NCI-H2029 treated with DMSO at 0.1 percent for 48 hours (cell line): ENCODE data around the gene CDKN2A.

Source experiments
- DNase-seq: peaks from one replicate; lab custom pipeline; 2025; lab: John Stamatoyannopoulos, UW

The CDKN2A gene

DNA sequence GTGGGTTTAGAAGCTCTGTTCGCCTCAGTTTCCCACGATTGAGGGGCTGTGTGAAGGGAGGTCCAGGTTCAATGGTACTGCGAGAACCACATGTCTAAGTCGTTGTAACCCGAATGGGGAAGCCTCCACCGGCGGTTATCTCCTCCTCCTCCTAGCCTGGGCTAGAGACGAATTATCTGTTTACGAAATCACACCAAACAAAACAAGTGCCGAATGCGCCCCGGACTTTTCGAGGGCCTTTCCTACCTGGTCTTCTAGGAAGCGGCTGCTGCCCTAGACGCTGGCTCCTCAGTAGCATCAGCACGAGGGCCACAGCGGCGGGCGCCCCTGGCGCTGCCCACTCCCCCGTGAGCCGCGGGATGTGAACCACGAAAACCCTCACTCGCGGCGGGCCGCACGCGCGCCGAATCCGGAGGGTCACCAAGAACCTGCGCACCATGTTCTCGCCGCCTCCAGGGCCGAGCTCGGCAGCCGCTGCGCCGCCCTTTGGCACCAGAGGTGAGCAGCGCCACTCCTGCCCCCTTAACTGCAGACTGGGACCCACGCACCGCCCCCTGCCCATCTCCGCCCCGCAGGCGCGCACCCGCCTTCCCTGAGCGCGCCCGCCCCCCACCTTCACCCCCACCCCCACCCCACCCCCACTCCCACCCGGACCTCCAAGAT lies at the start of gene CDKN2A:
Gene CDKN2A (minus strand): TSS at position 500 of the 663 bp plus-strand sequence.
- DNase-seq = peak; percentile 35

DNA sequence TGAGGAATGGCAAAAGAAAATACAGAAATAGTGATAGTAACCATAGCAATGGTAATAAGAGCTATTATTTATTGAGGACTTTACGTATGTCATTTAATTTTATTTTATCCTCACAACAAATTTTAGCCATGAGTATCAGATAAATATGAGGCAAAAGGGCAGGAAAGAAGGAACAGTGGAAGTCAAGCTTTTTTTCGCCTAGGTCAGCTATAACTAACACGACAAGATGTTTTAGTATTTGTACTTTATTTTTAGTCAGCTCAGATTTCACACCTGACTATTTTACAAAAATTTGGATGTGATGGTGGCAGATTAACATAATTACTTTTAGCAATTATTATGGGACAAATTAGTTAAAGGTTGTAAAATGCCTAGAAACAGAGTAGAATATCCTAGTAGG lies 49.7 kb upstream of the CDKN2A start:
- no peak for DNase-seq

DNA sequence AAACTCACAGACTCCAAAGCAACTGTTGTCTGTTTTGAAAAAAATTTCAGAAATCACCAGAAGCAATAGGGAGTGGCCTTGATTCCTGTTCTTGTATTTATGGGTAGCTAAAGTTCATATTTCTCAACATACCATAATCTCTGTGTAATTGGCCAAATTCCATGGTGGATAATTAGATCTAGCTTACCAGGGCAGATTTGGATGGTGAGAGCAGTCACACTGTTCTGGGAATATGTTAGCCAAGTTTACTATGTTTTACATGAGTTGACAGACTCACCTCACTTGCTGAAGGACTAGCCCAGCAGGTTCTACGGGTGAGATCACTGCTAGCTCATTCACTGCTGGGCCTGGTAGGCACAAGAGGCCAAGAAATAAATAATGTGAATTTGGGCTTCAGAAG lies 47.6 kb upstream of the CDKN2A start:
- no peak for DNase-seq

DNA sequence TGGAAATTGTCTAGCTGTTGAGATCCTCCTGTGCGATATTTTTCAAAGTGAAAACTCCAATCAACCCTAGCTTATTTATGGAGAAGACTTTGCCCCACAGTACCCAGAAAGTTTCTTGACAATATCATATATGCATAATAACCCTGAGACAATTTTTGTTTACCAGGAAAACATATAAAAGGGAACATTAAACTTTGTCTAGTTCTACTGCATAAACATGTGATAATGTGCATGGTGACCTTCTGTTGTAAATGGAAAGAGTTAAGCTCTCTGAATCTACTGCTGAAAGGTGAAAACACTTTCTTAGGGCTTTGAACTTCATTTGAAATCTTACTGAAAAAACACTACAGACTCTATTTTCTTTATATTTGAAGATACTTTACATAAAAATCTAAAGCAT lies 47.2 kb upstream of the CDKN2A start:
- no peak for DNase-seq

DNA sequence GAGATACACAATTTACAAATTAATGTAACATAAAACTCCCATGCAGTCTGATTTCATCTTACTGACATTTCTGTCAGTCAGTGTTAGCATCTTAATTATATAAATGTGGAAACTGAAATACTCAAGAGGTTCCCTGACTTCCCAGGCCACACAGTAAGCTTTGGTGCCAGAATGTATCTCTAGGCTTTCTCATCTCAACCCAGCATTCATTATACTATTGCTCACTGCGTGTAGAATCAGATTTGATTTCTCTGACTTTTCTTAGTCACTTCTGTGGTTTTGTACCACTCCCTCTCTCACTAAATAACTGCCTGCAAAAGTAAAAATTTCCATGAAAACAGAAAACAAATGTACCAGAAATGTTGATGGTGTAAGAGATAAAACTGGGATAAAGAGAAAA lies 46.6 kb upstream of the CDKN2A start:
- DNase-seq = no peak

DNA sequence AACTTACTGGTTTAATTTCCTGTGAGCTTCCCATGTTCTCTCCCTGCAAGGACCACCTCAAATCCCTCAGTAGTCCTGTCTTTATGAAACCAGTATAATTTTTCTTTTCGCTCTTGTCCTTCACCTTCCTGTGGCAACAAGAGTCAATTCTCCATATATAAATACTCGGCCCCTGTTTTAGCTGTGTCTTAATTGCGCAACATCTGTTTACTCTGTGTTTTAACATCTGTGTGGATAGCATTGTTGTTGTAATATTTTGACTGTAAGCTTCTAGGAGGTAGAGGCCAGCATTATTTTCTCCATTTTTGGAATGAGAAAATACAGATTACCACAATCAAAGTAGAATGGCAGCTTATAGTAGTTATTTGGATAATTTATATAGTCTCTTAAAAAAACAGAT lies 45.1 kb upstream of the CDKN2A start:
- DNase-seq = no peak

DNA sequence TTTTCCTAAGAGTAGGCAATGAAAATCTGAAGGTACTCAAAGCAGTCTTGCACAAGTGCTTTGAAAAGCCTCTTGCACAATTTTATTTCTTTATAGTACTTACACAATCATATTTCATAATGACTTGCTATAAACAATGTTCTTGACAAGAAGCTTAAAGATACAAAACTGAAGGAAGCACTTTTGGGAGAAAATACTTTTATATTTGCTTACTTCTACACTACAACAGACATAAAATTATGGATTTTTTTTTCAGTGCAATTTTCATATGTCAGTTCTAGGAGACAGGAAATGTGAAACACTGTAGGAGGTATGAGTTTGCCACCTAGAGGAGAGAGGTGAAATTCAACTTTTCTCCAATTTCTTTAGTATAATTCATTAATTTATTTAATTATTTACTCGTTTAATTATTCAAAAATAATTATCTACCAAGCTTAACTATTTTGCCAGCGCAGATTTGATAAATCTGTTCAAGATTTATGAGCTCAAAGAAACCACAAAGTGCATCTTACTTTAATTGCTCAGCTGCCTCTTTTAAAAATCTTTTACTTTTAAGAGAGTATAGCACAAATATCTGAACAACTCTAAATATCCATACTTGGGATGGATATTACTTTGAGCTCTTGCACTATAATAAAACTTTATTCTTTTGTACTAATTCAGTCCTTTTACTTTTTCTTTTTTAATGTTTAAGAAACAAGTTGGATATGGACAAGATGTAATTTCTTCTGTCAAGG lies 43.9 kb upstream of the CDKN2A start:
- peak; percentile 11 for DNase-seq

DNA sequence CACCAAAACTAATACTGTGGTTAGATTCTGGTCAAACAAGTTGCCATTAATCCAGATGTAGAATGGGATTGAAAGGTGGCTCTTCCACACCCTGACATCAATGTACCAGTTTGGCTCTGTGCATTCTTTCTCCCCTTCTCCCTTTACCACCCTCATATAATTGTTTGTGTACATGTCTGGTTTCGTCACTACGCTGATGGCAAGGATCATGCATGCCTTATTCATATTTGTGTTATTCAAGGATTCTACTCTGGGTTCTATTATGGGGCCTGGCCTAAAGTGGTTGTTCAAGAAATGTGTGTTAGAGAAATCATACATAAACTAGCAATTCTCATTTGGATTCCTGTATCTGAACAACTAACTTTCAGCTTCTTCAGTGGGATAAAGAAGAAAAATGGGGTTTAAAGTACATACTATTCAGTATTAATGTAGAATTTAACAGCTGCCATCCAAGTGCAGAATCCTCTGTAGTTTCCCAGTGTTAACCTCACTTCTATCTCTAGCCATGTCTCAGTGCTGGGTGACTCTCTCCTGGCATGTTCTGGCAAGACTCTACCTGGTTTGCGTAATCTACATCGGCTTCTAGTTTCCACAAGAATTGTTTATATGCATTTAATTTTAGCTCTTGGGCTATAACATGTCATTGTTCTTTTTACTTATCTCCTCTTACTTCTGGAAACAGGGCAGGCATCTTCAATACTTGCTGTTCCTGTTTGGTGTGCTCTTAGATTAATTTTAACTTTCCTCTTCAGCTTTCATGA lies 42.9 kb upstream of the CDKN2A start:
- no peak for DNase-seq

DNA sequence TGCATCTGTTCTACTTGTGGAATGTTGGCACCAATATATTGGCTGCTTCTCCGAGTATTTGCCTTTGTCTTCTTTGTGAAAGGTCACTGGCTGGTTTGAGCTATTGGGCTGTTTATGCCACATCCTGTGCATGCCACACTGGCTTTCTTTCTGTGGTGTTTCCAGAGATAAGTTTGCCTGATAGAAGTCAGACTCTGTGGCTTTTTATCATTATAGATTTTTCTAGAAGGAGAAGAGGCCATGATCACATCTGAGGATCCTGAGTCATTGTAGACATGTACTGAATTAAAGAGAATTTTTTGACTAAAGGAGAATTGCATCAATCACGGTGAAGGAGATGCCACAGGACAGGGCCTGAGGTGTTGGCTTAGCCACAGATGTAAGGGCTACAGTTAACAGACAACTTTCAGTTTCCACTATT lies 41.4 kb upstream of the CDKN2A start:
- no peak for DNase-seq

DNA sequence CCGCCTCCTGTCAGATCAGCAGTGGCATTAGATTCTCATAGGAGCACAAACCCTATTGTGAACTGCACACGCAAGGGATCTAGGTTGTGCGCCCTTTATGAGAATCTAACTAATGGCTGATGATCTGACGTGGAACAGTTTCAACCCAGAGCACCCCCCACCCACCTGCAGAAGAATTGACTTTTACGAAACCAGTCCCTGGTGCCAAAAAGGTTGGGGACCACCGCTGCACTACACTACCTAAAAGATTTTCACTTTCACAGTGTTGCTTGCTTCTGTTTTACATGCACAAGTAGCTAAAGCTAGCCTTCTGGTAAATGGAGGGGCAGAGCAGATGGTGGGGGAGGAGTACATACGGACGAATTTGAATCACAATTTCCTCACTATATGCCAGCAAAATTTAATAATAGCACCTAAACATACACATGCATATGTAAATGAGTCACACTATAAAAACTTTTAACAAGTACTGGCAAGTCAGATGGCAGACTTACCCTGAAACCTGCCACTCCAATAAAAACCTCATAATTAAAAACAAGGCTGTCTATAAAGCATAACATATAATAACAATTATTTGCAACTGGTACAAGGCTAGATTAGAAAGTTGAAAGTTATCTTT lies 38.9 kb upstream of the CDKN2A start:
- no peak for DNase-seq

DNA sequence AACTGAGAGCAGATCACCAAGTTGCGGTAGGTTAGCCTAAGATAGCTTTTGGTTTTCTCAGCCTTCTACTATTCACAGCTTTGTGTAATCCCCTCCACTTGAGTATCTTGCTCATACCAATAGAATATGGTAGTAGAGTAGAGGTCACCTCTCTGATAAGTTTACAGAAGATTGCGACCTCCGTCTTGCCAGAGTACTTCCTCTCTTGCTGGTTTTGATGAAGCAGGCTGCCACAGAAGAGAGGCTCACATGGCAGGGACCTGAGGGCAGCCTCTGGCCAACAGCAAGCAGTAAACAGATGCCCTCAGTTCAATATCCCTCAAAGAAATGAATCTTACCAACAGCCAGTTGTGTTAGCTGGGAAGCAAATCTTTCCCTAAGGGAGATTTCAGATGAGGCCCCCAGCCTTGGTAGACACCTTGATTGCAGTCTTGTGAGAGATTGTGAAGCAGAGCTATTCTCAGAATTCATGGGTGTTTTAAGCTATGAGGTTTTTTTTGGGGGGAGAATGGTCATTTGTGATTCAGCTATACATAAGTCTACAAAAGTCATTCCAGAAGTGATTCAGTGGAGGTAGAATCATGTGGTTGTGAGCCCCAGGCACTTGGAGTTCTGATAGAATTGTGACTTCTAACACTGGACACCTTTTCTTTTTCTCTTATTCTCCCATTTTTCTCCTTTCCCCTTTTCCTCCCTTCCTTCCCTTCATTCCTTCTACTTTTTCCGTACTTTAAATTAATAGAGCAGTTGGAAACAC lies 37.6 kb upstream of the CDKN2A start:
- DNase-seq = no peak

DNA sequence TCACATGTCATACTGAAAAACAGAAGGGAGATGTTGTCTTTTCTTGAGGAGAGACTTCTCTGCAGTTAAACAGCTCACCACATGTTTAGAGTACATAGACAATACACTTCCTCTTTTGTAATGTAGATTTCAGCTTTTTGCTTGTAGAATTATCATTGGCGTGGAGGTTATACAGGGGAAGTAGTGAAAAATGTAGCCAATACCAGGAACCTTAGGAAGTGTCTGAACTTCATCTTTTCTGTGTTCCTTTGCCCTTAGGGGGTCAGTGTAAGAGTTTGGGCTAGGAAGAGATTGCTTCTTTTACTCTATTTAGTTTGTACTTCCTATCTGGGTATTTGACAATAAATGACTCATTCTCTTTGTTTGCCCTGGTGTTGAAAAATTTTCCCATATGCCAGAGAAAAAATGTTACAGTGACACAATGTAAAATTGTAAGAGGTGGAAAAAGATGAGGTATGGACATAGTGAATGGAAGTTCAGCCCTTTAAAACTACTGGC lies 36.0 kb upstream of the CDKN2A start:
- DNase-seq = no peak

DNA sequence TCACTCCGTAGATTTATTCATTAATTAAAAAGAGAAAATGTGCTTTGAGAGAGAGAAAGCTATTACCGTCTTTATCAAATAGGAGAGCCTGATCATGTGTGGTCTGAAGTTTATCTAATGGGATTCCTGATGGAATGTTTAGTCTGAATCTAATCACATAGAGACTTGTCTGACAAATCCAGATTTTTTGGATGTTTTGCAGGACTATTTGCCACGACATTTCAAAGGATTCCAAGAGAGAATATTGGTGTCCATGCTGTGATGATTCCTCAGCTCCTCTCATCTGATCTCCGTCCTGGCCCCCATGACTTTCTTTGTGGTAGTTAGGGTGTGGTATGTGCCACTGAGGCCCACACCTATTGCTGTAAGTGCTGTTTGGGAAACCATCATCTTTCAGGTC lies 35.0 kb upstream of the CDKN2A start:
- no peak for DNase-seq

DNA sequence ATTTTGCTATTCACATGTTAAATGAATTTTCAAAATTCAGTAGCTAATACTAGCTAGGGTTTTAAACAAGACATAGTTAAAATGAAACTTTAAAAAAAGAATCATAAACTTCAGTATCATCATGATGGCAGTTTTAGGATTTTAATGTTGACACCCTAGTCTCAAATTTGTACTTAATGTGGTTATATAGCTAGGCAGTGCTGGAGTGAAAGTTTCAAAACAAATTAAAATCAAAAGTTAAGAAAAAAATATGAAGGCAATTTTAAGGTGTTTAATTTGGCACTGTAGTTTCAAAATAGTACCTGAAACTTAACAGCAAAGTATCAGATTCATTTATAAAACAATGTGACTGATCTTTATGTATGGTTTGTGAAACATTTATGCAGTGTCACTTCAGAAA lies 34.2 kb upstream of the CDKN2A start:
- no peak for DNase-seq

DNA sequence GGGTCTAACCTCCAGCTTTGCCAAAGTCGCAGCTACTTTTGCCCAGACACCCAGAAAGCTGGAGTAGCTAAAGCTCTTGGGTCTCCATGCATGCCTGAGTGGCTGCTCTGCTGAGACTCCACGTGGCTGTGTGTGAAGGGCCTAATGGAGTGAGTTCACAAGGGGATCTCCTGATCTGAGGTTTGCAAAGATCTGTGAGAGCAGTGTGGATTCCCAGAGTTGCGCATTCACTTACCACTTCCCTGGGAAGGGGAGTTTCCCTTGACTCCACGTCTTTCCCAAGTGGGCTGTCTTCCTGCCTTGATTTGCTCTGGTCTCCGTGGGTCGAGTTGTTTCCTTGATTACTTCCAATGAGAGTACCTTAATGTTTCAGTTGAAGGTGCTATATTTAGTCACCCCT lies 32.5 kb upstream of the CDKN2A start:
- DNase-seq = no peak

DNA sequence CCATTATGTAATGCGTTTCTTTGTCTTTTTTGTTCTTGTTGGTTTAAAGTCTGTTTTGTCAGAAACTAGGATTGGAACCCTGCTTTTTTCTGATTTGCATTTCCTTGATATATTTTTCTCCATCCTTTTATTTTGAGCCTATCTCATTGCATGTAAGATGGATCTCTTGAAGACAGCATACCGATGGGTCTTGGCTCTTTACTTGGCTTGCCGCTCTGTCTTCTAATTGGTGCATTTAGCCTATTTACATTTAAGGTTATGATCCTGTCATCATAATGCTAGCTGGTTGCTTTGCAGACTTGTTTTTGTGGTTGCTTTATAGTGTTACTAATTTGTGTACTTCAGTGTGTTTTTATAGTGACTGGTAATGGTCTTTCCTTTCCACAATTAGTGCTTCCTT lies 28.2 kb upstream of the CDKN2A start:
- DNase-seq = no peak

DNA sequence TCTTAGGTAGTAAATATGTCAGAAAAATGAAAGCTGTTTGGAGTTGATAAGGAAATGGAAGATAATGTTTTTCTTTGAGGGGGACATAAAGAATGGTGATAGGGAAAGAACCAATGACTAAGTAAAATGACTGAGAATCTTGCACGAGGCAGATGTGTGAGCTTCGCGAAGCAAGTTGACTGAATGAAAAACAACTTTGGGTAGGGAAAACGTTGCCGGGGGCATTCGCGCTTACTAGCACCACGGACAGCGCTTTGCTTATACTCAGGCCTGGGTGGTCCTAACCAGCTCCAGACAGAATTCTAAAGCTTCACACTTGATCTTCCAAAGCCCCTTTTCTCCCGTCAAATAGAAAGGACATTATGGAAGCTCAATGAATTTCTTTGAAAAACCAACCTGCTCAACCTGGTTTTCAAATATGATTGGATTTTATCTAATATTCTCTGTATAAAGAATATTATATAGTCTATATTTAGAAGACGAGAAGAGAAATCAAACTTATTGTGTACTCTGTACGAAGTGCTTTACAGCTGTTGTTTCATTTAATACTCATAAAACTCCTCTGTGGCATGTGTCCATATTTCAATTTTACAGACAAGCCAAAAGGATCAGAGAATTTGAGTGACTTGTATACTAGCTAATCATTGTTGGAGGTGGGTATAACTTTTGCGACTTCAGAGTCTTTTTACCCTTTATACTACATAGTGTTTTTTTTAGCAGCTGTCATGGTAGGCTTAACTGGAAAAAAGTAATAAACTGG lies 16.9 kb upstream of the CDKN2A start:
- no peak for DNase-seq

DNA sequence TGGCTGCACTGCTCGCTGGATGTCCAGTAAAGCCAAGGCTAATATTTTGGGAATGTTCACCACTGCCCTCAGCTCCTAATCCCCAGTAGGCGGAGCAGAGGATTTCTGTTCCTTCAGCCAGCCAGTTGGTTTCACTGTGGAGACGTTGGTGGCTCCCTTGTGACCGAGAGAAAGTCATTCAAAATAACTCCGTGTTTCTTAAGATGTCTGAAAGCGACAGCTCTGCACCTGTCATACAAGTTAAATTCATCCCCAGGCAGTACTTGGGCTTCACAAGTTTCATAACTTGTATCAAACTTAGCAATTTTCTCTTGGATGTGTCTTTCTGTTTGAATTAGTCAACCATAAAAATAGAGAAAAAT lies 15.3 kb upstream of the CDKN2A start:
- no peak for DNase-seq

DNA sequence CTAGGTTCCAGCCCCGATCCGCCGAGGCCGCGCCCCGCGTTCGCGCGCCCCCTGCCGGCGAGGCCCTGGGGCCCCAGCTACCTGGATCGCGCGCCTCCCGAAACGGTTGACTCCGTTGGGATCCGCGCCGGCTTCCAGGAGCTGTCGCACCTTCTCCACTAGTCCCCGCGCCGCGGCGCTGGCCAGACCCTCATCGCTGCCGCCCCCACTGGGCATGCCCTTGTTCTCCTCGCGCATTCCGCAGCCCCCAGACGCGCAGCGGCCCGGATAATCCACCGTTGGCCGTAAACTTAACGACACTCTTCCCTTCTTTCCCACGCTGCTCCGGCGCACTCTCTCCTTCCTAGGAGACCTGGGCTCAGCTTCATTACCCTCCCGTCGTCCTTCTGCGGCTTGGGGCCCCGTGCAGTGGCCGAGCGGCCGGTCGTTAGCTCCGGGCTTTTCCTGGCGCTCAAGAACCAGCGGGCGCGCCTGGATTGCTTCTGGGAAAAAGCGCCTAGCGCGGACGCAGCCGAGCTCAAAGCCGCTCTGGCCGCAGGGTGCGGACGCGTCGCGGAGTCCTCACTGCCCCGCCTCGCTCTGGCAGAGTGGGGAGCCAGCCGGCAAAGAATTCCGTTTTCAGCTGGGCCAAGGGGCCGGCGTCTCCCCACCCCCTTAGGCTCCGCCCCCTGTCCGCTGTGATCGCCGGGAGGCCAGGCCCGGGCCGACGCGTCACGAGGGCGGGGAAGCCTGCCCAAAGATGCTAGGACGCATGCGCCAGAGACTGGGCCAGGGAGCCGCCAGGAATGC lies 14.7 kb upstream of the CDKN2A start, which contains the start of gene CDKN2B:
Gene CDKN2B (minus strand): TSS at position 589 of the 789 bp plus-strand sequence. CDS start 352 bp downstream, at position 237.
- DNase-seq = peak; percentile 92

DNA sequence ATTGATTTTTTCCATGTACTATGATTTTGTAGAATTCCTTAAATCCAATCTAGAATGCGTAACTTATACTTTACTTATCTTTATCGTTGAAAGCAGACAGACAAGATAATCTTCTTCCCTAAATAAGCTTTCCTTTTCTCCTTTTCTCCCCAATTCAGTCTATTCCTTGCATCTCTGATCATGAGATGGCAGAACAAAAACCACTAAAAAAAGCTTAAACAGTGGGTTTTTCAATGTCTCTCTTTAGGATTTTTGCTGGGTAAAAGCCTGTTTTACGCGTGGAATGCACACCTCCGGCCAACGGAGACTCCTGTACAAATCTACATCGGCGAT lies 14.2 kb upstream of the CDKN2A start:
- DNase-seq = peak; percentile 59
